Stimulated activated naive CD4-positive, alpha-beta T cell treated with Interleukin-2 at 50 U/mL for 16 hours (primary cell): ENCODE measurements around the gene GPC3.

ENCODE experiments used
- DNase-seq: peaks from one replicate; lab custom pipeline; 2025; lab: John Stamatoyannopoulos, UW

GPC3 gene

DNA sequence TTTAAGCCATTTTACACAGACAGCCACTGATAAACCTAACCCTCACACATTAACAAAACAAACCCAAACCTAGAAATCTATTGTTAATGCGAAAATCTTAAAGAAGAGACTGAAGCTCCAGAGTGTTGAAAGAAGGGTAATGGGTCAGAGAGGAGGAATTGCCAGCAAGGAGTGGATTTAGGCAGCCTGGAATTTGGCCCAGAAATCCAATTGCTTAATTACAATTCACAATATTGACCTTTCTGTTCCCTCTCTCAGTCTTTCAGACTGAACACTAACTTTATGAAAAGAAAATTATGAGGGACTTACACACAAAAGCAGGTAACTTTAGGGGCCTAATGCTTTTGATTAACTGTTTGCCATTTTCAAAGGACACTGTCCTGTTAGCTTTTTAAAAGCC is 384.9 kb downstream of the GPC3 start:
- DNase-seq: no peak

DNA sequence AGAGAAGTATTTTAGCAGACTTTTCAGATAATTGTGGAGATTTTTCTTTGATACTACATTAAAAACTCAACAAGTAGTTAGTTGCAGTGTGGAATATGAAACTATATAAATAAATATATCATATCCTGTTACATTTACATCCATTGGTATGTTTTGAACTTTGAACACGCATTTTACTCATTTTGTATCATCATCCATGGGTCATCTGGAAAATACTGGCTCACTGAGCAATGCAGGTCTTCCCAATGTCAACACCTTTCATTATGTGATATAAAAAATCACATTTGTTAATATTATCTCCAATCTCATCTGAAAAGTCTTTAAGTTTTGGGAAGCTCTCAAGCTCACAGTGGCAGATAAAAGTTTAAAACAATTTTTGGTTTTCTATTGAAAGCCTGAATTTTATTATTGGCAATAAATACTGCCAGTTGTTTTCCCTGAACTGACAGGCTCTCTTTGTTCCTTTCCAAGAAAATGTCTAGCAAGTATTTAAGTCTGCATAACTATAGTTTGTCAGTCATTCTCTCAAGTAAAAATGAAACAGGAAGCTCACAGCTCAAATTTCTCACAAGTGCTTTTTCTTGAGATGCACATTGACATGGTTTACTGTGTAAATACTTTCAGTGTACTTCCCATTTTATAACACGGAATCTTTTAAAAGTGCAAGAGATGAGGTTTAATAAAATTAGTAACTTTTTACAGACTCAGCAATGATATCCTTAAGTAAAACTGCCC is 386.6 kb downstream of the GPC3 start:
- DNase-seq: no peak

DNA sequence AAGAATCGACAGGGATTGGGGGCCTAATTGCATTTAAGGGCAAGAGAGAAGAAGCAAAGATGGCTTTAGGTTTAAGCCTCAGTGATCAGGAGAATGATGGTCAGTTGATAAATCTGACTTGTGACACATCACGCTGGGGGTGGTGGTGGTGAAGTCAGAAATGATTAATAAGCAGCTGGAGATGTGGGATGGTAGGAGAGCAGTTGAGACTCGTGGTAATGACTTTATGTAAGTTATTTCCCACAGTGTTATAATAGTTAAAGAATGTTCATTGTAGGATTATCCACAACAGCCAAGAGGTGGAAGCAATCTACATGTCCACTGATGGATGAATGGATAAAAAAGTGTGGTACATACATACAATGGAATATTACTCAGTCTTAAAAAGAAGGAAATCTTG is 391.2 kb downstream of the GPC3 start:
- DNase-seq: no peak

DNA sequence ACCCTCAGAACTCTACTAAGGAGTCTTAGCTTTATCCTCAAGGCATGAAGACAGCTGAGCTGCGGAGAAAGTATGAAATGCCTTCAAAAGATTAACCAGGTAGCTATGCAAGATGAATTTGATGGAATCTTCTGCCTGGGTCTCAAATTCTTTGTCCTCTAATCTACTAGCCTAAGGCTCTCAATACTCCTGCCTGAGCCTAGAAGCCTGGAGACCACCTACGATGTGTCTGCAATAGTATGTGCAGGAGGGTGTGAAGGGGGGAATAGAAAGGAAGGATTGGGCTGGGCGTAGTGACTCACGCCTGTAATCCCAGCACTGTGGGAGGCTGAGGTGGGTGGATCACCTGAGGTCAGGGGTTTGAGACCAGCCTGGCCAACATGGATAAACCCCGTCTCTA is 391.9 kb downstream of the GPC3 start:
- DNase-seq: no peak

DNA sequence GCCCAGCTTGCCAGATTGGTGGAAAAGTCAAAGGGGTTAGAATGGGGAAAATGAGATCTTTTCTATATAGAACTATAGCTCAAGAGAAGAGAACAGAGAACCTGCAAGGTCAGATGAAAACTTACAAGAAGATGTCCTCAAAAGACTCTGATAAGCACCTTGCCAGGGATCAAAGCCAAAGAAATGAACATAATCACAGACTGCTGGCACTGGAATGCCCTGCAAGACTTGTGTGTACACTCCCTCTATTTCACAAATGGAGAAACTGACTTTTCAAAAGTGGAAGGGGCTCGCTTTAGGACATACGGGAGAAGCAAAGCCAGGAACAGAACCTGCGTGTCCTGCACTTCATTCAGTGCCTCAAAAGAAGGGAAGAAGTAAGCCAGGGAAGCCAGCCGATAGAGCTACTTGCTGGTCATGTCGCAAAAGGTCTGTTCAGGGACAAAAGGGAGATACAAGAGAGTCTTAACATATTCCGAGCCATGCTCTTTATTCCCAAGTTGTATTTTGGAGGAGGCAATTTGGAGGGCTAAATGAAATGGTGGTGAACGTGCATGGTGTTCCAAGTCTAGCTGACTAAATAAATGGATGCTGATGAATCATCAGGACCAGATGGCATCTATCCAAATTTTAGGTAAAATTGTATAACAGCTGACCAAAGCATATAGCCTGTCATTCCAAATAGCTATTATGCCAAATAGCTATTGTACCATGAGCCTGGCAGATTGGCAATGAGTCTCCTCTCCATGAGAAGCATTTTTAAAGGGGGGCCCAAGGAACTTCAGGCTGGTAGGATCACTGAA is 394.5 kb downstream of the GPC3 start:
- DNase-seq: no peak

DNA sequence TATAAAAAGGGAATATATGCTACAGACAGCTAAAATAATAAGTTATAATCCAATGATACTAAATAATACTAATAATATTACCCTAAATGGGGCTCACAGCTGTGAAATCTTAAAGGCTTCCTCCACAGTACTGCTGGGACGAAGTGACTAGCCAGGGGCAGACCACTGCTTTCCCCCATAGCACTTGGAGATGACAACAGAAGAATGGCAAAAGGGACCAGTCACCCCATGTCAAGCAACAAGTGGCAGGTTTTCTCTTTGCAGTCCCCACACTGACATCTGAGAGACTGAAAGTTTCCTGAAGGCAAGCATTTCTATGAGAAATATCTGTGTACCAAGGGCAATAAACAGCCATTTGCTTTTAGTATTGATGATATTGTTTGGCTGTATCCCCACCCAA is 396.6 kb downstream of the GPC3 start:
- DNase-seq: no peak

DNA sequence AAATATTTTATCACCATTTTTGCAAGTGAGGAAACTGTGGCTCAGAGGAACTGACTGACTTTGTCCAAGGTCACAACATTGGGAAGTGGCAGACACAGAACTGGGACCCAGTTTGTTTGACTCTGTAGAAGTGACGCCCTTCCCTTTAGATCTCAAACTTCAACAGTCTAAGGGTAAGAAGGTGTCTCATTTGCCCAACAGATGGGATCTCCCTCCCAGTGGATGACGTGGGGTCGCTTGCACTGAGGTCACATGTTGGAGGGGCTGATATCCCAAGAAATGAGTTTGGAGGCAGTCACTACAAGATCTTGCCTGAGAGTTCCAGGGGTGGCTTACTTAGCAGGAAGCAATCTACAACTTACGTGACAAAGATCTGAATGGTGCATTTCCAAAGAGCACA is 397.6 kb downstream of the GPC3 start:
- no peak for DNase-seq

DNA sequence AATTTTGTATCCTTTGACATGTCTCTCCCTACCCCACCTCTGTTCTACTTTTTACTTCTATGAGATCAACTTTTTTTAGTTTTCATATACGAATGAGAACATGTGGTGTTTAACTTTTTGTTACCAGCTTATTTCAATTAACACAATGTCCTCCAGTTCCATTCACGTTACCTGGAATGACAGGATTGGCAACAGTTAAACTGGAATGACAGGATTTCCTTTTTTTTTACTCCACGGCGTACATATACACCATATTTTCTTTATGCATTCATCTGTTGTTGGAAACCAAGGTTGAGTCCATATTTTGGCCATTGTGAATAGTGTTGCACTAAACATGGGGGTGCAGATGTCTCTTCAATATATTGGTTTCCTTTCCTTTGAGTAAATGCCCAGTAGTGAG is 398.3 kb downstream of the GPC3 start:
- no peak for DNase-seq

DNA sequence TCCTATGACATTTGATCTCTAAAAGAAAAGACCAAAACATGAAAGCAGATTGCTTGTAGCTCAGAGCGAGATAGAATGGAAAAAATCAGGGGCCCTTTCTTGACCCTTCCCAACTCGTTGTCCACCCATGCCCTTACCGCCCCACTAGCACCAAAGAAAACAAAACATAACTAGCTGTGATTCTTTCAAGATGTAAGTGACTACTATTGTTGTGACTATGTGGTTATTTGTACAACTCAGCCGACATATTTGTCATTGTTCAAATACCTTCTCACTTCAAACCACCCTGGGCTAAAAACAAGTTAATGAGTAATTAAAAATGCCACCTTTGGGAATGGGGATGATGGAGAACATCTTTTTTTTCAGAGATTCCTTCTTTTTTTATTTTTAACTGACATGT is 399.0 kb downstream of the GPC3 start:
- DNase-seq: no peak

DNA sequence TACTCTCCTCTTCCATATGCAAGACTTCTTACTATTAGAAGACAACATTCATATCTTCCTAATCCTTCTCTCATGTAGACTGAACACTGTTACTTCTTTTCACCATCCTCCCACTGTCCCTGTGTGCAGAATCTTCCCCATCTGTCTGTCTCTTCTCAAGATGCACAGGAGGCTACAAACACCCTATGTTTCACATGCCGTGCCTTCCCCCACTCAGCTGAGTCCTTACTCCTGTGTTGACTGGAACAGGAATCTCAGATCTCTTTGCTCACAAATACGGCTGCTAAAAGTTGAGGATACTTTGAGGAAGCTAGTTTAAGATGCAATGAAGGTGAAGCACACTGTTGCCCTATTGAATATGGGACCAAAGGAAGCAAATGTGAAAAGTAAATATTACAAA is 401.6 kb downstream of the GPC3 start:
- no peak for DNase-seq

DNA sequence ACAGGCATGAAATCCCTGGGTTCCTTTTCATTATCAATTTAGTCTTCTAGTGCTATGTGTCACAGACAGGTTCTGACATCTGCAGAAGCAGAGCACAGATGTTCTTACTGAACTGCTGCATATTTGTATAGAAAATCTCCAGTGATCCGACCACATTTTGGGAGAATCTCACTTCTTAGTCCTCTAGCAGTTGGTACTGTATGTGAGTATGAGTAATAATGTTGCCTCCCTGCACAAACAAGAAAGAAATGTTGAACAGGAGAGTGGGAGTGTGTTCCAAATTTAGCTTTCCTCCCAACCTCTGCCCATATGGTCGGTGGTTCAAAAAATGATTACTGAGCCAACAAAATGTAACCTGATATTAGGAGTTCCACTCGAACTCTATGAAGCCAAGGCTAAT is 404.8 kb downstream of the GPC3 start:
- DNase-seq: no peak

DNA sequence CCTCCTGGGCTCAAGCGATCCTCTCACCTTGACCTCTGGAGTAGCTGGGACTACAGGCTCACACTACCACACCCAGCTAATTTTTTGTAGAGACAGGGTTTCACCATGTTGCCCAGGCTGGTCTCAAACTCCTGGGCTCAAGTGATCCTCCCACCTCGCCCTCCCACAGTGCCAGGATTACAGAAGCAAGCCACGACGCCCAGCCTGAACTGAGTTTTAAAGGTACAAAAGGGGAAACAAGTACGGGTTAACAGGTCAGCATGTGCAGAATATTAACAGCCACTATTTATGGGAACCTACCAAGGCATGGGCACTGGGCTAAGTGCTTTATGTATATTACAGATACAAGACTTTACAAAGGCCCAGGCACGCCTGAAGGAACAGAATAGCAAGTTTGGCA is 405.8 kb downstream of the GPC3 start:
- DNase-seq: no peak

DNA sequence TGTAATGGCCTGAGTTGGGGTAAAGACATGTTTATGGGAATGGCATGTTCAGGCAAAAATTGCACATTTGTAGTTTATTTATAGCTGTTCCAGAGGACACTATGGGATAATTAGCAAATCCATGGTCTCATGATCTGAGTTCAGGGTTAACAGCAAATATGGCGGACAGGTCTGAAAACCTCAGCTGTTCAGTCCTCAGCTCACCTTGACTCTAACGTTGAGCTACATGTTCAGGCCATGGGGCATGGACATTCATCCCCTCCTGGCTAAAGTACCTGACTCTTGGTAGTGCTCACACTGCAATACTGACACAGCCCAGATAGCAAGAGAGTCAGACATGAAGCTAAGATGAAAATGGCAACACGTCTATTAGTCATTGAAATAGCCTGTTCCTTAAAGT is 408.5 kb downstream of the GPC3 start:
- DNase-seq: no peak

DNA sequence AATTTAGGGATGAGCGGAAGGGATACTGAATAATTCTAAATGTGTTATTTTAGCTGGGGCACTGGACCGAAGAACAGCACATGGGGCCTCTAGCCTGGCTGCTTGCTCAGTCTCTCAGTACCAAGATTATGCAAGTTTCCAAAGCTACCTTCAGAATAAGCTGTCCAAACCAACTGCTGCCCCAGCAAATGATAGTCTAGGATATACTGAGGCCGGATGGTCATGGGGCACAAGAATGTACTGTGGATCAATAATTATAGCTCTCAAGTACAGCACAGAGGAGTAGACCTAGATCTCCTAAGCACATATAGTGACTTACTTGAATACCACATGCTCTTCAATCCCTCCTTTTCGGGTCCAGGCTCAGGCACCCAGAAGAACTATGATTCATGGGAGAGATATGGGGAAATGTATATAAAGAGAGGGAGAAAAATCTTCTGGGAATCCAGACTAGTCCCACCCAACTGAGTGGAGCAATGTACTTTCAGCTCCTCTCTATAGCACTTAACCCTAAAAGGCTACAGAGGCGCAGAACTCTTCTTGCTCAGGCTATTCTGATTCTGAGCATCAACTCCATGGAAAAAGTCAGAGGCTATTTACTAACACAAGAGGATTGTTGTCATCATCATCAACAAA is 409.8 kb downstream of the GPC3 start:
- DNase-seq: no peak

DNA sequence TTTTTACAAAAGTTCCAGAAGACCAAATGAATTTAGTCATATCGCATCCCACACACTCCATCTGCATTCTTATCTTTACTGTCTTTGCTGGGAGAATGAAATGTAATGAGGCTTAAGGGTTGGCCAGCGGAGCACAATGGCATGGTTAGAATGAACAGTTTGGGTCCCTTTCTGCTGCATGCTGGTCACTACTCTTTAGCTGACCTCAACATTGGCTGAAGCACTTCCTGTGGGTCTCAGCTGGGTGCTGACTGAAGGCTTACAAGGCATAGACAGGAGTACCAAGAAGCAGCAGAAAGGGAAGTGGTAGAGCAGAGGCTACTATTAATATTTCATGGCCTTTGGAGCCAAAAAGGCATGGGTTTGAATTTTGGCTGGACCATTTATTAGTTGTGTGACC is 410.7 kb downstream of the GPC3 start:
- no peak for DNase-seq

DNA sequence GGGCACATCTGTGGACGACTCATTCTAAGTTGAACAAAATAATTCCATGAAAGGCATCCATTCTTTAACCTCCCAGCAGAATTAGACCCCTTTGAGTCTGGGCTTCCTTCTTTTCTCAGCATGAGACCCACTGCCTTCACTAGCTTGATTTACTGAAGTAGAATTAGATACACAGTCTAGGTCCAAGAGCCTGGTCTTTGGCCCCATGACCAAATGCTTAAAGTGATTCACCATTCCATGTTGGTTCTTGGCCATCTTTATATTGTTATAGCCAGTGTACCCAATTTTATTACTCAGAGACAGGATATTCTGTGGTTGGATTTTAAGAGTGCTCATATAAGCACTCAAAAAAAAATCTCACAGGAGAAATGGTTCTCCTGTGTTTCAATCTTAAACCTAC is 414.8 kb downstream of the GPC3 start:
- DNase-seq: no peak

DNA sequence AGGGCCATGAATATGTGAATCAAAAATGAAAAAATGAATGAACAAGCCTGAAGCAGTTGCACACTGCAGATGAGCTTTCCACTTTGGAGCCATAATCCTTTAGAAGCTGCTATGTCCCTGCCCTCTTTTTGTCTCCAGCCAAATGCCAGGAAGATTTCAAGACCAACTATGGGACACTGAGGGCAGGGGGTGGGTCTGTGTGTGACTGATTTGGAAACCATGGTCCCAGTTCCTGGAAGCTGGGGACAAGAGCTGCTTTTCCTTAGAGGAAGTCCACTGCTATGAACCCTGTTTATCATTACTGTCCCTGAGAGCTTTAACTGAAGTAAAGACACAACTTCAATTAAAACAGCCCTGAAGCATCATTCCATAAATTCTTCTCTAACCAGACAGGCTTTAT is 416.2 kb downstream of the GPC3 start:
- no peak for DNase-seq

DNA sequence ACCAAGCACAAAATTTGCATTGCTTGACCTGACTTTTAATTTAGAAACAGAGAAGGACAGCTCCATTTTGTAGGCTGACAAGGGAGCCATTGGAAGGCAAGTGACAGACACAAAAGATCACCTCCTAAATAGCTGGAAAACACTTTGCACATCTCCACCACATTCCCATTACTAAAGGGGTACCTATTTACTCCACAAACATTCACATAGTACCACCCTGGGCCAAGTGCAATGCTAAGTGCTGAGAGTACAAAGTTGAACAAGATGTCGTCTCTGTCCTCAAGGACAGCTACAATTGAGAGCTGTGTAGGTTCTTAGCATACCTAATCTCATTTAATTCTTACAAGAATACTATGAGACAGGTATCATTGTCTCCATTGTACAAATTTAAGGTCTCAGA is 417.3 kb downstream of the GPC3 start:
- DNase-seq: no peak

DNA sequence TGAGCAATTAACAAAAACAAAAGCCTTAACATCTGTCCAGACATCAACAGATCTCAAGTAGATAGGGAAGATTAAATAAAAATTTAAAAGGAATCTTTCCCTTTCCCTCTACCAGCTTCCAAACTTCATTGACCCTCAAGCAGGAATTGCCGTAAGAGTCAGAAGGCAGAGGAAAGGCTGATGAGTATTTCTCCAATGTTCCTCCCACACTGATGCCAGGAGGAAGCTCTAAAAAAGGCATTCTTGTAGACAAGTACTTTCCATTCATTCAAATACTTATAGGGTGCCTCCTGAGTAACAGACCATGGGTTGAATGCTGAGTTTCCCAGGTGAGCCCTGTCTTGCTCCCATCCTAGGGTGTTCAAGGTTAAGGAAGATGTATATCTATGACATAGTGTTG is 418.5 kb downstream of the GPC3 start:
- DNase-seq: no peak

DNA sequence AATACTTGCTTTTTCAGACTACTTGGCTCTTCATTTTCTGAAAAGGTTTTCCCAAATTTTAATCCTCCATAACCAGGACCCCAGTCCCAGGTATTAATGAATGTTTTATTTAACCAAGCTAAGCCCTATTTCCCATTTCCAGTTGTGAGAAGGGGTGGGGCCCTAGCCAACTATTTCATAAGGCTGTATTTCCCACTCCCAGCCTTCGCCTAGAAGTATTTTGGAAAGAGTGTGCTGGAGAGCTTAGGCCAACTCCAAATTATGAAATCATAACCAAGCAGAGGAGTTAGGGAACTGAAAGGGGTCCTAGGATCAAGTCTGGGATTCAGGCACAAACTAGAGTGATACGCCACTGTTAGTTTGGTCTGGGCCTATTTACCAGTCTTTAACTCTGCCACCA is 421.7 kb downstream of the GPC3 start:
- DNase-seq: no peak

DNA sequence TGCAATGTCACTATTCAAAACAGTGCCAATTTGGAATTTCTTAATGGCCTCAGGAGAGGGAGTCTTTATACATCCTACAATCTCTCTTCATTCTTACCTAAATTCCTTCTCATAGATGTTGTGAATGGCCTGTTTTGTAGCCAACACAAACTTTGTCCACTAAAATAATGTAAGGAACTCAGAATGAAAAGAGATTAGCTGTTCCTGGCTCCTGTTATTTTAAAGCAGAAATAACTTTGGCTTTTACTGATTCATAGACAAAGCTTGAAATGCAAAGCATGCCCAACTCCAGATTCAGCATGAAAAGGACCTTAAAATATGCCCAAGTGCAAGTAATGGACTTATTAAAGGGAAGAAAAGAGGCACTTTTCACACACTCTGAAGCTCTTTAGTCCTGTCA is 424.1 kb downstream of the GPC3 start:
- DNase-seq: no peak

DNA sequence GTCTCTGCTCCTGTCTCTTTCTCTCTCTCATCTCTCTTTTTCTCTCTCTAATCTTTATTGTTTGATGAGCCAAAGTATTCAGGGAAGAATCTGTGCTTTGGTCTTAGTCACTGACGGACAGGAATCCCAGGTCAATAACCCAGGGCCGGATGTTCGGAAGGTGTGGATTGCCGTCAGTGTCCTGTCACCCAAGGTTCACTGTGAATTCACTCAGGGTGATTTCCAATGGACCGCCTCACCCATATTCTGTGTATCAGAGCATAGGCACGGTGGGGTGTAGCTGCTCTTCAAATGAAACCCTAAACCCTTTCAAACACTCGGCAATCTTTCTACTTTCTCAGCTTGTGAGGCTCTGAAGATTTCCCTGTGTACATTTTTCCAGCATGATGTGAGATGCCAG is 425.5 kb downstream of the GPC3 start:
- DNase-seq: no peak

DNA sequence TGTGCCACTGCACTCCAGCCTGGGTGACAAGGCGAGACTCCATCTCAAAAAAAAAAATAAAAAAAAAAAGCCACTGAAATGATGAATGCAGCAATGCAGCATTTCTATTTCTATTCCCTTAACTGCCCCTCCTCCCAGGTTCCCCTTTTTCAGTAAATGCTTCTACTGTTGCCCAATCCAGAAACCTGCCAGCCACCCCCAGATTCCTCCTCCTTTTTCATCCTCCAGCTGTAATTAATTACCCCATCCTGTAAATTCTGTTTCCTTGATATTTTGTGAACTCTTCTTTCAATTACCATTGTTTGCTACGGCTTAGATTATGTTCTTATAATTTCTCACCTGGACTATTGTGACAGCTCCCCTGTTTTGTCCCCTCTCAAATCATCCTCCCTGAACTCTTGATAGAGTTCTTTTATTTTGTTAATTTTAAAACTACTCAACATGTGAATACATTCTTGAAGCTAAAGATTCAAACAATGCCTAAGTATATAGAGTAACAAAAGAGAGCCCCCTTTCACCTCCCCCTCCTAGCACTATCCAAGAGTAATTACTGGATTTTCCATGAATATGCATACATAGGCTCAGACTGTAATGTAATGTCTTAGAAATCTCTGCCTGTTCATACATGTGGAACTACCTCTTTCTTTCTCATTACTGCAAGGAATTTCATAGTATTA is 429.5 kb downstream of the GPC3 start:
- DNase-seq: no peak
